ENCODE data around the gene NXF1.
A peak's percentile ranks its signal among the peaks of the same experiment; 100 is the strongest.
"Not testable (repeated sequence)": the region's sequence is repeated elsewhere in the genome, so short reads cannot be mapped to it uniquely, and the experiment has no call there.

Gene NXF1

DNA sequence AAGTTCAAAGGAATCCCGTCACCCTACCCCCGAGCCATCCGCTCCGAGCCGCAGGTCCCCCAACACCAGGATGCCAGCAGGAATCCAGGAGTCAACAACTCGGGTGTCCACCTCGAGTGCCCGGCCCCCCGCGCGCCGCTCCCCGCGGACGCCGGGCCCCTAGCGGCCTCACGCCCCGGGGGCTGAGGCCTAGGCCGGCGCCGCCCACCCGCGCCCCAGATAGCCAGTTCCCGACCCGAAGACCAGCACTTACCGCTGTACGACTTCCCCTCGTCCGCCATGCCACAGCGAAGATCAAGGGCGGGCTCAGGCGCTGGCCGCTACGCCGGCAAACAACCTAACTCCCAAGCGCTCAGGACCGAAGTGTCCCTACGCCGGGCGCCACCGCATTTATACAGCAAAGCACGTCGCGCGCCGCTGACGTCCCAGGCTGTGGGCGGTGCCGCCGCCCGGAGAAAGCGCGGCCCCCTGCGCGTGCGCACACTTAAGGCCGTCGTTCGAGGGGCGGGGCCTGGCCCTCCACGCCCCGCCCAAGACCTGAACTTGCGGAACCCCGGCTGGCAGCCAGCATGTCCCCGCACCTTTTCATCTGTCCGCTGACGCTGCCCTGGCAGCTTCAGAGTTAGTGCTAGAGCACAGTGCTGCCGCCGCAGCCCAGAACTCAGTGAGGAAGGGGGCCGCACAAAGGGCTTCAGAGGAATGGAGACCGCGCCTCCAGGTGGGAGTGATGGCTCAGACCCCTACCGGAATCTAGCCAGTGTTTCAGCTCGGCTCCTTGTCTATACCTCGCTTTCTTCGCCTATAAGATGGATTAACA lies at the start of gene NXF1:
TSS of gene NXF1 (minus strand) at position 365 of the 817 bp plus-strand sequence. CDS start at position 281, 84 bp downstream.
- peak; percentile 92 for DNase-seq (ENCODE audit: low read depth)

DNA sequence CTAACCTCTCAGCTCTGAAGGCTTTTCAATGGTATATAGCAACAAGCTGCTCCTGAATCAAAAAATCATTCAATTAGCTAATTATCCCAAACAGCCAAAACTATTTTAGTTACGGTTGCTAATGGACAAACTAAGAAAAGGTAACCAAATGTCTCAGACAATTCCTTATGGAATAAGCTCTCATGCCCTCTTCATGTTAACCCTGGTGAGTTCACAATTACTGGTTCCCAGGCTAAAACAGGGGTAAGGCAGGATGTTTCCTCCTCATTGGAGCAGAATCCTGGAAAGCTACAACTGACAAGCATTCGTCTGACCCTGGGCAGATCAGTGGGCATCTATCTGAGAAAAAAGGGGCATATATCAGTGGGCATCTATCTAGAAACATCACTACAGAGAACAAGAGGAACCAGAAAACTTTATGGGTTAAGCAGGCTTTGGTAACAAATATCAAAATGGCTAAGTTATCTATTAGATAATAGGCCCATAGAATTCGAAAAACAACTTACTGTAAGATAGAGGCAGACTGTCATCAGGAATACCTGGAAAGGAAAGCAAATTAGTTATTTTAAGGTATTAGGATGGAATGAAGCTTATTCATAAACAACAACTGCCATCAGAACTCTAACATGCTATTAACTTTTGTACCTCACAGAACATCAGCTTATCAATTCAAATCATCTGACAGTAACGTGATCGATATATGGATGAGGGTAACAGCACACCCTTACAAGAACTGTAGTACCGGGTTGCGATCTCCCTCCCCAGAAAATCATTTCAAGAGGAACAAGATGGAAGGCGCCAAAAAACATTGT lies 49.0 kb upstream of the NXF1 start:
- DNase-seq (ENCODE audit: low read depth): no peak

DNA sequence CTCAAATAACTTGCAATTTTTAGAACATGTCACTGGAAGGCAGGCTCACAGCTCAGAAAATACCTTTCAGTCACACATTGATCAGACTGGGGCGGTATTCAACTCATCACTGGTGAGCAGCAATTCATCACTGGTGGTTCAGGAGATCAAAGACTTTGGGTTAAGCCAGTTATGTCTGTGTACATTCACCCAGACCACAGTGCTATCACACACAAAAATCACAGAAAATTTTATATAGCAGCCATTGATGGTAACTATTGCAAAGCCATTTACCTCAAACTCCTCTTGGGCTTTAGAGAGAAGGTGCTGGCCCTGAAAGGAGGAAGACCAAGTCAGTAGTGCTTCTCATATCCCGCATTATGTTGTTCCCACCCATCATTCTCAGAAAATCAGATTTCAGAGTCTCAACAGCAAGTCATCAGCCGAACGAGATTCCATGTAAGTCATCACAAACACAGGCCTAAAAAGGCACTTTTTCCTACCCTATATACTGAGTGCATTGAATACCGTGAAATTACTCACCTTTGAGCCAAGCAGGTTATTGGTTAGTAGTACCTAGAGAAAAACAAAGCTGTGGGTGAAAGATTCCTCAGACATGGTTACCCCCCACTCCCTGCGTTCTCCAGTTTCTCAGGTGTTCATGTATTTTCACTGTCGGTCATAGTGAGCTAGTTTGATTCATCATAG lies 48.2 kb upstream of the NXF1 start:
- no peak for DNase-seq (ENCODE audit: low read depth)

DNA sequence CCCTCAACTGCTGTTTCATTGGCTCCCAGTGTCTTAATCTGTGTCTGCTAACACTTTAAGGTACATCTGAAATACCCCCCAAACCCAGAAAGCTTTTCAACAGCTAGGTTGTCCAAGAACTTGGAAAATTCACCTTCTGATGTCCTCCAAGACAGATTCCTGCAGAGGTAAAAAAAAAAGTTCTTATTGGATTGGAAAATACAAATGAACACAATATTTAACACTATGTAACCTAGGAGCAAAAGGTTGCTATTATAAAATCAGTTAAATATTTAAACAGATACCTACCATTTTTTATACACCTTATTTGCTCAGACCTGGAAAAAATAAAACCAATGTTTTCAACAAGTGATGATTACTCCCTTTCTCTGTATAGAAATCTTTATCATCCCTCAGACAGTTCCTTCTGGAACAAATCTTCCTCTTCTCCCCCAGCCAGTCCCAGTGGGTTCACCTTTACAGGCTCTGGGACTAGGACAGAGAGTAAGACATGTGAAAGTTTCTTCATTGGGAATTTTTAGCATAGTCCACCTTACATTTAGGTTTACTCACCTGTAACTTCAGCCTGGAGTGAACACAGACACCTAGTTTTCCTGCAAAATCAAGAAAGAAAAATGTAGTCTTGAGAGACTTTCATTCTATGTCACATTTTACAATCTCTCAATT lies 47.4 kb upstream of the NXF1 start:
- DNase-seq (ENCODE audit: low read depth): no peak

DNA sequence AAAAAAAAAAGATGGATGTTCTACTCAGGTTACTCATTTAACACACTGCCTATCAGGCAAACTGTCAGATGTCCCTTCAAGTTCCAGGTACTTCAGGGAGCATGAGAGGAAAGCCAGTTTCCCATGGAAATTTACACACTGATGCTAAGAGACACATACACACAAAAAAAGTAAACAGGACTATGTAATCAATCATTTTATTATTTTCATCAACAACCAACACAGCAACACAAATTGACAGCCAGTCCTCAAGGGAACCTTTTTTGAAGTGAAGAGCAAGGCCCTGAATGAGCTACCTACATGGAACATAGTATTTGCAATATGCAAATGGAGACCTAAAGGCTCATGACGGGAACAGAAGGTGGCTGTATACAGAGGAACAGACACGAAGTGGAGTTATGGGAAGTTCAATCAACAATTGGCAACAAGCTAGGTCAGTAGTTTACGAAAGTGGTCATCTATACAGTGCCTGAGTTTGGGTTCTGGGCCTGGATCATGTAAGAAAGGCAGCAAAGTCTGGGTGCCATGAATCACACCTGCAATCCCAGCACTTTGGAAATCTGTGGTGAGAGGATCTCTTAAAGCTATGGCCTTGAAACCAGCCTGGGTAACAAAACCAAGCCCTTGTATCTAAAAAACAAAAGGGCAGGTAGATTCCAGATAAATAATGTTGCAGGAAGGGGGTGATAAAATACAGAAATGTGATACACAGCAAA lies 46.7 kb upstream of the NXF1 start:
- DNase-seq (ENCODE audit: low read depth): no peak

GRCh38 chr11:62850911-62851806 lies 45.9 kb upstream of the NXF1 start:
- no peak for DNase-seq (ENCODE audit: low read depth)

- DNase-seq (ENCODE audit: low read depth): no peak
Measured at GRCh38 chr11:62847767-62848314, 42.6 kb upstream of the NXF1 start.

GRCh38 chr11:62846177-62846576 lies 40.9 kb upstream of the NXF1 start:
- no peak for DNase-seq (ENCODE audit: low read depth)

DNA sequence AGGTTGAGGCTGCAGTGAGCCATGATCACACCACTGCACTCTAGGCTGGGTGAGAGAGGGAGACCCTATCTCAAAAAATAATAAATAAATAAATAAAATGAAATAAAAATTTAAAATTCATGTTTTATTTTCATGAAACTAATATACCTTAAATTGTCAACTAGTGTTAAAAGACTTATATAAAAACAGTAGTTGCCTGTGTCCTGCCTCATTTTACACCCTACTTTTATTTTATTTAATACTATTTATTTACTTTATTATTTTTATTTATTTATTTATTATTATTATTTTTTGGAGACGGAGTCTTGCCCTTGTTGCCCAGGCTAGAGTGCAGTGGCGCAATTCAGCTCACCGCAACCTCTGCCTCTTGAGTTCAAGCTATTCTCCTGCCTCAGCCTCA lies 38.9 kb upstream of the NXF1 start:
- no peak for DNase-seq (ENCODE audit: low read depth)

GRCh38 chr11:62843466-62843865 lies 38.2 kb upstream of the NXF1 start:
- no peak for DNase-seq (ENCODE audit: low read depth)

DNA sequence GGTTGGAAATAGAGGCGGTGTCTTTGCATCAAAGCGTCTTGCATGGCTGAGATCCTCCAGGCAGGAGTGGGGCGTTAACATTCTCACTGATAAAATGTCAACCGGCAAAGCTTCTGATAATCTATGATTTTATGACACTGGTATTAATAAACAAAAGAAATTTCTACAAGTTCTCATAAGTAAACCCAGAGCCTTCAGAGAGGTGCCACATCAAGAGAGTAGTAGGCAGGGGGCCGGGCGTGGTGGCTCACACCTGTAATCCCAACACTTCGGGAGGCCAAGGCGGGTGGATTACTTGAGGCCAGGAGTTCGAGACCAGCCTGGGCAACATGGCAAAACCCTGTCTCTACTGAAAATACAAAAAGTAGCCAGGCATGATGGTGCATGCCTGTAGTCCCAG lies 37.7 kb upstream of the NXF1 start:
- DNase-seq (ENCODE audit: low read depth): not testable (repeated sequence)

DNA sequence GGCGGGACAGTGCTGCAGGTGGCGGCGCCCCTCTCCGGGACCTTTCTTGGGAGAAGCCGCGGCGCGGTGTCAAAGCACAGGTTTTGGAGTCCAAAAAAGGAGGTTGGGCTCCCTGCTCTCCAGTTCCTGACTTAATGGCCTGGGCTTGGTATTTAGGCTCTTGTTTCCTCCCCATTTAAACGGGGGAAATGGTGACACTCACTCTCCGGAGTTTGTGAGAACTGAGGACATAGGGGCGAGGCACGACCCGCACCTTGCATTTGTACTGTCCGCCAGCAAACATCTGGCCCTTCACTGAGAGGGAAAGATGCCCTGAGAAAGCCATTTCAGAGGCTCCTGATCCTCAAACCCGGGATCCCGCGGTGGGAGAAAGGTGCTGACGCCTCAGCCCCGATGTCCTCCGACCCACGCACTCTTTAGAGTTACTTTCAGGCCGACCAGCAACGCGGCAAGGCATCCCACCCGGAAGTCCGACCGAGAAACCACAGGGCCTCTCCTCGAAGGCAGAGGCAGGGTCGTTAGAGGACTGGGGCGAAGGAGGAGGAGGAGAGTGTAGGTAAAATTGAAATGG lies 37.0 kb upstream of the NXF1 start:
- peak; percentile 18 for DNase-seq (ENCODE audit: low read depth)

GRCh38 chr11:62841361-62842170 lies 36.3 kb upstream of the NXF1 start:
- DNase-seq (ENCODE audit: low read depth): peak; percentile 74

GRCh38 chr11:62840721-62841360 lies 35.6 kb upstream of the NXF1 start:
- DNase-seq (ENCODE audit: low read depth): peak; percentile 52

DNA sequence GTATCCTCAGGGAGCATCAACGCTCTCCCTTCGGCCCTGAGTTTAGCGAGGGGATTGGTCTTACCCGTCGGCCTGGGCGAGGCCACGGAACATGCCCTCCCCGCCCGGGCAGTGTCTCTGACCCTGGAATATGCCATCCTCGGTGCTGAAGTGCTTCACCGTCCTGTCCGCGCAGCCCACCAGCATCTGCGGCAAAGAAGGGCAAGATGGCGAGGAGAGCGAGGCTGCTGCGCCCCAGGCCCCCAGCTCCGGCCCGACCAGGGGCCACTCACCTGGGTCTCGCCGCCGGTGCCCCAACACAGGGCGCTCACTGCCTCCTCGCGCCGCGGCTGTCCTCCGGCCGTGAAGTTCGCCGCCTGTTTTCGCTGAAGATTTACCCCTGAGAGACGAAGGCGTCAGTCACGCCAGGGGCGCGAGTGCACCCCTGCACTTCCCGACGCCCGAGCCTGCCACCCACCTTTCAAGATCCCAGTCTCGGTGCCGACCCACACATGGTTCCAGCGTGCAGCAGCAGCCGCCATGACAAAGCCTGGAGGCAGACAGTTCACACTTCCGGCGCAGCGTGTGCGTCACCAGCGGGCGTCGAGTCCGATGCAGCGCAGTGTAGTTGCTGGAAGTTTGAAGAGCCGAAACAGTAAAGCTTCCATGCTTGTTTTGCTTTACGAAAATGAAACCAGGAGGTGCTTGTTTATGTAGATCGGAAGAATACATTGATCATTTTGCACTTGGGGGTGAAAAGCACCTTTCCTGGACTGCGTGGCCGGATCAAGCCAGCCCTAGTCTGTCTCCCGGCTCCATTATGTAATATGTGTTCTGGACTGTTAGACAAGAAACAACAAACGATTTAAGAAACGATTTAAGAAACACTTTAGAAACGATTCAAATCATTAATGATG lies 34.1 kb upstream of the NXF1 start, which contains the start of gene WDR74:
TSS of gene WDR74 (minus strand) at position 541 of the 896 bp plus-strand sequence. CDS start at position 521, 20 bp downstream.
- DNase-seq (ENCODE audit: low read depth): peak; percentile 90

GRCh38 chr11:62835336-62835735 lies 30.1 kb upstream of the NXF1 start:
- no peak for DNase-seq (ENCODE audit: low read depth)

All from stimulated activated CD4-positive, alpha-beta T cell treated with anti-CD3 and anti-CD28 coated beads, Interleukin-2, amount 100 ng/mL, for 4 hours (primary cell).